ENCODE measurements around the gene N4BP3.

GRCh38 chr5:178114325-178115135 lies 1.2 kb downstream of the N4BP3 start:
- TF ChIP-seq, protein P1, sequence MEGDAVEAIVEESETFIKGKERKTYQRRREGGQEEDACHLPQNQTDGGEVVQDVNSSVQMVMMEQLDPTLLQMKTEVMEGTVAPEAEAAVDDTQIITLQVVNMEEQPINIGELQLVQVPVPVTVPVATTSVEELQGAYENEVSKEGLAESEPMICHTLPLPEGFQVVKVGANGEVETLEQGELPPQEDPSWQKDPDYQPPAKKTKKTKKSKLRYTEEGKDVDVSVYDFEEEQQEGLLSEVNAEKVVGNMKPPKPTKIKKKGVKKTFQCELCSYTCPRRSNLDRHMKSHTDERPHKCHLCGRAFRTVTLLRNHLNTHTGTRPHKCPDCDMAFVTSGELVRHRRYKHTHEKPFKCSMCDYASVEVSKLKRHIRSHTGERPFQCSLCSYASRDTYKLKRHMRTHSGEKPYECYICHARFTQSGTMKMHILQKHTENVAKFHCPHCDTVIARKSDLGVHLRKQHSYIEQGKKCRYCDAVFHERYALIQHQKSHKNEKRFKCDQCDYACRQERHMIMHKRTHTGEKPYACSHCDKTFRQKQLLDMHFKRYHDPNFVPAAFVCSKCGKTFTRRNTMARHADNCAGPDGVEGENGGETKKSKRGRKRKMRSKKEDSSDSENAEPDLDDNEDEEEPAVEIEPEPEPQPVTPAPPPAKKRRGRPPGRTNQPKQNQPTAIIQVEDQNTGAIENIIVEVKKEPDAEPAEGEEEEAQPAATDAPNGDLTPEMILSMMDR (conservative IDR thresholded peaks at IDR 0.05 in 1 of 2, IDR thresholded peaks at IDR 0.05 in 1 of 2; ENCODE audit: extremely low read depth in 1 of 2, insufficient read depth in 1 of 2, low read depth in 1 of 2, low read length in 2 of 2) = no peak
- no peak for TF ChIP-seq EZH2 (IDR thresholded peaks at IDR 0.05; ENCODE audit: borderline replicate concordance, low read length)
